Esophagus (tissue), 2 donors: ENCODE measurements around the gene KAT2A. TPM values are rescaled to one million over a fixed set of nuclear protein-coding genes. Genes with fewer than 3 reads are reported as not detected.

Experiments used
- H3K27ac ChIP-seq, 2 donors: one replicate each; pipeline ENCODE4 v1.5.1; 2013; ENCODE audit warnings: low read depth in 2 of 2, mild to moderate bottlenecking in 2 of 2, inconsistent platforms in 1 of 2, low read length in 1 of 2, moderate library complexity in 1 of 2
- H3K27me3 ChIP-seq, 2 donors: one replicate each; pipeline ENCODE4 v1.6.1; 2013; ENCODE audit warnings: low read length in 2 of 2, control low read depth in 1 of 2, mild to moderate bottlenecking in 1 of 2; ENCODE audit not compliant: insufficient read depth in 2 of 2, control insufficient read depth in 1 of 2
- H3K36me3 ChIP-seq, 2 donors: one replicate each; pipeline ENCODE4 v1.6.1; 2013; ENCODE audit warnings: low read length in 1 of 2; ENCODE audit not compliant: control insufficient read depth in 2 of 2, insufficient read depth in 2 of 2
- H3K4me1 ChIP-seq, 2 donors: one replicate each; pipeline ENCODE4 v1.6.1; 2013; ENCODE audit warnings: low read length in 1 of 2; ENCODE audit not compliant: control insufficient read depth in 2 of 2, insufficient read depth in 2 of 2
- H3K4me3 ChIP-seq, 2 donors: one replicate each; pipeline ENCODE4 v1.5.1; 2013; ENCODE audit warnings: low read length in 2 of 2, mild to moderate bottlenecking in 2 of 2, low read depth in 1 of 2, moderate library complexity in 1 of 2
- H3K9me3 ChIP-seq, 2 donors: one replicate each; pipeline ENCODE4 v1.6.1; 2013; ENCODE audit warnings: mild to moderate bottlenecking in 2 of 2, low read depth in 1 of 2, low read length in 1 of 2, moderate library complexity in 1 of 2; ENCODE audit not compliant: control insufficient read depth in 2 of 2, insufficient read depth in 1 of 2
- WGBS, 2 donors: extraction: QIAGEN DNeasy Blood & Tissue Kit; methylation state at CpG; one replicate each; pipeline ENCODE4 v1.1.7; 2013; 5-methylcytosine and 5-hydroxymethylcytosine counted together
- polyA plus RNA-seq, 2 donors: library from polyadenylated mRNA; stranded (reverse); fragments of 200-250 nt; gene quantifications; one replicate each; pipeline ENCODE4 v1.2.3, GENCODE V29; 2013
- donor health status: healthy with polysubstance abuse.
- donor health status: Bipolar disorder and iron deficiency.

KAT2A gene
- polyA plus RNA-seq, 2 donors = 34.2 to 86.6 TPM

DNA sequence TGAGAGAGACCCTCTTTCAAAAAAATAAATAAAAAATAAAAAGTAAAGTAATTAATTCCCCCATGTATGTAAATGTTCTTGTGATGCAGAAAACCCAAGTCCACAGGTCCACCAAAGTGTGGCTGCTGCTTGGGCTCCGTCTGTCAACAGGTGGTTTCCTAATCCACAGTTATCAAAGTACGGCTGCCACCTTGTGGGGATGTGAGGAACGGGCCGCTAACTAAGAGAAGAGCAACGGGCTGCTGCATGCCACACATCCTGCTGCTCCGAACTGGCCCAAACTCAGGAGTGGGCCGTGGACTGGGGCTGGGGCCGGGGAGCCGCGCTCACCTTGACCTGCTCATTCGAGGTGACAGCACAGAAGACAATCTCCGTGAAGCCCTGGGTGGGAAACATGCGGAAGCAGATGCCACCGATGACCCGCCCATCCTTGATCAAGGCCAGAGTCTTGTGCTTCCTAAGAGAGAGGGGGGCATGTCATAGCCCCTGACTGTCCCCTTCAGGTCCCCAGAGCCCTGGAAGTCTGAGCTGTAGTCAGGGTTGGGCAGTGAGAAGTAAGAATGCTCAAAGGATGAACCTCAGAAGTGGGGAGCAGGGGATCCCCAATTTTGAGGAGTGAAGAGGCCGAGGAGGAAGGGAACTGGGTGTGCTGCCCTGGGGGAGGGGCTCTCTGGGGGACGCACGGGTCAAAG lies 4.3 kb downstream of the KAT2A start:
- no peaks in the 10 kb centered on the region for H3K27me3 ChIP-seq
- H3K27ac ChIP-seq = no peak overlapping the region
- no peaks in the 10 kb centered on the region for H3K9me3 ChIP-seq
- H3K4me1 ChIP-seq = peaks cover 5 to 6% of the 10 kb centered on the region in 2 donors
- 29 to 31% methylated on average over 18 of the region's 18 CpGs for WGBS, 2 donors
- no peak overlapping the region for H3K4me3 ChIP-seq
- peaks cover 3 to 29% of the 10 kb centered on the region in 2 donors for H3K36me3 ChIP-seq

DNA sequence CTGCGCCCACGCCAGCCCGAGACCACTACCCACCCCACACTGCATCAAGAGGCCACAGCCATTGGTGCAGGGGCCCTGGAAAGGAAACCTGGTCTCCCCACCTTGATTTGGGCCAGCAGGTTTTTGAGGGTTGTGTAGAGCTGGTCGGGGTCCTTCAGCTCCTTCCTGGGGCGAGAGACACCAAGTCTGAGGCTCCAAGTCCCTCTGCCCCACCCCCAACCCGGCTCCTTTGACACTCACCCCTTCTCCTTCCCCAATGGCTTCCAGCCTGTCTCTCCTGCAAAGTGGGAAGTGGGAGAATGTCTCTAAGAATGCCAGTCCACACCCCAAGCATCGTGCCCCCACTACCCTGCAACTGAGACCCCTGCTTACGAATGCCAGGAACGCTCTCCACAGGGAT lies 7.0 kb downstream of the KAT2A start:
- H3K4me1 ChIP-seq = peaks cover 4 to 14% of the 10 kb centered on the region in 2 donors
- no peaks in the 10 kb centered on the region for H3K27me3 ChIP-seq
- peaks cover 3 to 29% of the 10 kb centered on the region in 2 donors for H3K36me3 ChIP-seq
- WGBS, 2 donors = 85 to 96% methylated on average over 8 to 9 of the region's 9 CpGs
- H3K9me3 ChIP-seq = no peaks in the 10 kb centered on the region
- no peak overlapping the region for H3K27ac ChIP-seq
- no peak overlapping the region for H3K4me3 ChIP-seq

DNA sequence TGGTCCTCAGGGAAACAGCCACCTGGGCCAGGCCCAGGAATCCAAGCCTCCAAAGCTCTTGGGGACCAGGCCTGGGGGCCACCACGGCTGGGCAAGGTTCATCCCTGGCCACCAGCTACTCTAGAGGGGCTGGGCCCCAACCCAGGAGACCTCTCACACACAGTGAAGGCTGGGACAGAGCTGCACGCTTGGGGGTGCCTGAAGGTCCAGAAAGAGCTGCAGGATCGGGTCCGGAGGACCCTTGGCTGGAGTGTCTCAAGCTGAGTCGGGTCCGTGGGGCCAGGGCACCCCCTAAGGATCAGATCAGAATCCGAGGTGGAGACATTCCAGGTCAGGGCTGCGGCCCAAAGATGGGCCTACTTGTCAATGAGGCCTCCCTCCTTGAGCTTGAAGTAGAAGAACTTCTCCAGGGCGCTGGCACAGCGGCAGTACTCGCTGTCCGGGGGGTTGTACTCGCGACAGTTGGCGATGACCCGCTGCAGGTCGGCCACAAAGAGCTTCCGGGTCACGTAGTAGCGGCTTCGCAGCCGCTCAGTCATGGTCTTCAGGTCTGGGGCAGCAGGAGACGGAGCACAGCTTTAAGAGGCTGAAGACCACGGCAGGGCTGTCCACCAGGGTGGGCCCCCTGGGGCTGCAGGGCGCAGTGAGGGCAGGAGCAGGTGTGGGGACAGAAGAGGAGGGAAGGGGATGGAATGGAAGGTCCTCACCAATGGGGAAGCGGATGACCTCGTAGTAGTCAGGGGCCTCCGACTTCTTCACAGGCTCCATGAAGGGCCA lies 7.7 kb downstream of the KAT2A start:
- Histone ChIP-seq H3K4me1 (peaks cover 4 to 14% of the 10 kb centered on the region in 2 donors), H3K9me3 (no peaks in the 10 kb centered on the region), H3K36me3 (peaks cover 3 to 28% of the 10 kb centered on the region in 2 donors), H3K27ac (peak overlapping the region; percentile 93 to 97), H3K27me3 (no peaks in the 10 kb centered on the region), H3K4me3 (no peak overlapping the region)
- 87 to 88% methylated on average over 28 of the region's 28 CpGs for WGBS, 2 donors

DNA sequence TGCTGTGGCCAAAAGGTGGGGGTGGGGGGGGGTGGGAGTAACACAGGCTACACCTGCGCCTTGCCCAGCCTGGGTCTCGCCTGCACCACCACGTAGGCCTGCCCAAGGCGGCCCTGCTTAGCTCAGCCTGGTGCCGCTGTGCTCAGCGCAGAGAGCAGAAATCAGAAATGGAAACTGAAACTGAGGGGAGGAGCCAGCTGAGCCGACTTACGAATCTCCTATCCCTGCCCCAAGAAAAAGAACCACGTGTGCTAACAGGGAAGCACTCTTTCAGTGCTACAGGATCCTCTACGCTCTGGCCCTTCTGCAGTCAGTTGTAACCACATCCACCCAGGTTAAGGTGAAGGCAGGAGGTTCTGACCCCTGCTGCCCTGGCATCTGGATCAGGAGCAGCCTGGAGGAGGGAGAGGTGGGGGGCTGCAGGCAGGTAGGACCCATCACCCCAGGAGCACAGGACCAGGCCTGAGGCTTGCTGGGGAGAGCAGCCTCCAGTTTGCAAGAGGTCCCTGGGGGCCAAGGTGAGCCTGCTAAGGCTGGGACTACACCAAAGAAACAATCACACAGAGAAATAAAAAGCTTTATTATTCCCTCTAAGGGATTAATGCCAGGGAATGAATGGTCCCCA lies 8.5 kb downstream of the KAT2A start, which contains the start of gene DHX58:
DHX58 (minus strand) TSS at position 163 of the 625 bp plus-strand sequence. CDS start 822 bp downstream, outside the sequence.
- WGBS, 2 donors = 0 to 1% methylated on average over 10 of the region's 10 CpGs
- H3K36me3 ChIP-seq = peaks cover 0 to 27% of the 10 kb centered on the region in 2 donors

DNA sequence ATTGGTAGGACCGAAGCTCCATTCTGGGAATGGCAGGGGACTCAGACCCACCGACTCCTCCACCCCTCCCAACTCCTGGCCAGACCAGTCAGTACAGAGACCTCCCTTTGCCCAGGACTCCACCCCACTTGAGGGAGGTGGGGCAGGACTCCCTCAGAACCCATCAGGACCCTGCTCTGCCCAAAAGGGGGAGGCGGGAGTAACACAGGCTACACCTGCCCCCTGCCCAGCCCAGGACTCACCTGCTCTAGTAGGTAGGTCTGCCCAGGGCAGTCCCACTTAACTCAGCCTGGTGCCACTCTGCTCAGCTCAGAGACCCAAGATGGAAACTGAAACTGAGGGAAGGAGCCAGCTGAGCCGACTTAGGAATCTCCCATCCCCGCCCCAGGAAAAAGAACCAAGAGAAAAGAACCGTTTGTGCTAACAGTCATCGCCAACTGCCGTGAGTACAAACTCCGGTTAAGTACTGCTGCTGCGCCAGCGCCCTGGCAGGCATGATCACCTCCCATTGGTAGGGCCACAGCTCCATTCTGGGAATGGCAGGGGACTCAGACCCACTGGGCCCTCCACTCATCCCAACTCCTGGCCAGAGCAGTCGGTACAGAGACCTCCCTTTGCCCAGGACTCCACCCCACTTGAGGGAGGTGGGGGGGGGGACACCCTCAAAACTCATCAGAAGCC lies 9.2 kb downstream of the KAT2A start:
- H3K36me3 ChIP-seq = peaks cover 0 to 20% of the 10 kb centered on the region in 2 donors
- H3K9me3 ChIP-seq = no peaks in the 10 kb centered on the region

More for the DNA sequence above, 8.5 kb downstream of the KAT2A start, which contains the start of gene DHX58:
- Histone ChIP-seq H3K4me3 (peak within 1 kb of the TSS; percentile 58 to 78), H3K27ac (peak within 1 kb of the TSS; percentile 93 to 97), H3K9me3 (no peaks in the 10 kb centered on the region), H3K4me1 (peaks cover 4 to 21% of the 10 kb centered on the region in 2 donors), H3K27me3 (no peaks in the 10 kb centered on the region)

DNA sequence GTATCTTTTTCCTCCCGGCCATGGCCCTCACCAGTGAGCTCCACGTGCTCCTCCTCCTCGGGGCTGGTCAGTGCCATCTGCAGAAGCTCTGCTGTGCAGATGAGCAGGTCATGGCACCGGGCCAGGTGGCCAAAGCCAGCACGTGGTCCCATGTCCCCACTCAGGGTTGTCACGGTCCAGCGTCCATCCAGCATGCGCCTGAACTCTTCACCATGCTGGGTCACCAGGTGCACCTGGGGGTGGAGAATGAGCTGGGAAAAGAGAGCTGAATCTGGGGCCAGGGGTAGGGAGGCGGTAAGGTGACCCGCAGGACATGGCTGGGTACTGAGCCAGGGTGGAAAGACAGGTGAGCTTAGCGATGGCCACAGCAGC lies 9.9 kb downstream of the KAT2A start:
- WGBS, 2 donors = 87 to 88% methylated on average over 11 of the region's 11 CpGs
- Histone ChIP-seq H3K27me3 (no peaks in the 10 kb centered on the region), H3K36me3 (peaks cover 0 to 19% of the 10 kb centered on the region in 2 donors), H3K4me1 (peaks cover 4 to 24% of the 10 kb centered on the region in 2 donors), H3K27ac (peak overlapping the region; percentile 93 to 97), H3K4me3 (no peak overlapping the region), H3K9me3 (no peaks in the 10 kb centered on the region)

More for the DNA sequence above, 9.2 kb downstream of the KAT2A start:
- WGBS, 2 donors = 5 to 12% methylated on average over 12 of the region's 12 CpGs
- Histone ChIP-seq H3K4me3 (peak overlapping the region; percentile 58 to 78), H3K27ac (peak overlapping the region; percentile 93 to 97), H3K27me3 (no peaks in the 10 kb centered on the region), H3K4me1 (peaks cover 4 to 24% of the 10 kb centered on the region in 2 donors)

DNA sequence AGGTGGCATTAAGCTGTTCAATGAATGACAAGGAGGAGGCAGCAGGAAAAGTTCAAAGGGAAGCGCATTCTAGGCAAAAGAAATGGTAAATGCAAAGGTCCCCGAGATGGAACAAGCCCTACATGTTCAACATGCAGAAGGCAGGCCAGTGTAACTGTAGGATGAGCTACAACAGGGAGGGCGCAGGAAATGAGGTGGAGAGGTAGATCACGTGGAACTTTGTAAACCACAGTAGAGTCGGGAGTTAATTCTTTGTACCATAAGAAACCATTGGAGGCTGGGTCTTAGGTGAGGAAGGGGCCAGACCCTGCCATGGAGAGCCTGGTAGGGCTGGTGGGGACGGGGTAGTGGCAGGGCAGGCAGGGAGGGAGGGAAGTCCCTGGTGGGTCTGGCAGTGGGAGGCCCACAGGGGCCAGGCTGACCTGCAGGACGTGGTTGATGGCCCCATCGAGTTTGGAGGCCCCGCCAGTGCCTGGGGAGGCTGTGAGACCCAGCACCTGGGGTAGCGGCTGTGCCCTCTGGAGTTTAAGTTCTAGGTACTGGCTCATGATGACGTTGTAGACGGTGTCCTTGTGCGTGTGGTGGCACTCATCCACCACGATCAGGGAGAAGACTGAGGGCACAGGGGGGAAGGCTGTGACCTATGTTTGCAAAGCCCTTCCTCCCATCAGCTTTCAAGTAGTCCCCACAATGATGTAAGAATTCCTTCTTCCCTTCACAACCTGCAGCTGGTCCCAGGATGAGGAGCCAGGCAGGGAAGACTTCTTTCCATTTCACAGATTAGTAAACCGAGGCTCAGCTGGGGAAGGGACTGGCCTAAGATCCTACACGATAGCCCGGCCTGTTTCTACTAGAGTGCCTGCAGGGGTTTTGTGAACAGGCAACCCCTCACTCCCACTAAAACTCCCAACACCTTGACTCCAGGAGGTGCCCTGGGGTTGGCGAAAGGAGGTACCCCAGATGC lies 10.6 kb downstream of the KAT2A start:
- WGBS, 2 donors = 89 to 91% methylated on average over 18 of the region's 18 CpGs
- no peak overlapping the region for H3K27ac ChIP-seq
- no peaks in the 10 kb centered on the region for H3K27me3 ChIP-seq
- H3K36me3 ChIP-seq = peaks cover 0 to 15% of the 10 kb centered on the region in 2 donors
- peaks cover 4 to 24% of the 10 kb centered on the region in 2 donors for H3K4me1 ChIP-seq
- H3K9me3 ChIP-seq = no peaks in the 10 kb centered on the region
- no peak overlapping the region for H3K4me3 ChIP-seq

DNA sequence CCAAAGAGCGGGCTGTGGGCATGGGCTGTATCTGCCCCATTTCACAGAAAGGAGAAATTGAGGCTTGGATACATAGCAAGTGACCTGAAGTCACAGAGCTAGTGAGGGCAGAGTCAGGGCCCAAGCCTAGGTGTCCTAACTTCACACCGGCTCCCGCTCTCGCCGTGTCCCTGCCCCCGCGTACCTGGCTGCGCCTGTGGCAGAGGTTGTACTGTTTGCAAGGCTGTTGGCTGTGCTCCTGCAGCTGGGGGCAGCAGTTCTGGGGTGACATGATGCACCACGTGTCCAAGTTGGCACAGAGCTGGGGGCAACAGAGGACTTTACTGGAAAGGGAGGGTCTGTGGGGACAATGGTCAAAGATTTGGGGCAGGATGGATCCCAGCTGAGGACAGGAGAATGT lies 12.1 kb downstream of the KAT2A start:
- peaks cover 4 to 24% of the 10 kb centered on the region in 2 donors for H3K4me1 ChIP-seq
- 94 to 95% methylated on average over 8 to 9 of the region's 9 CpGs for WGBS, 2 donors
- H3K9me3 ChIP-seq = no peaks in the 10 kb centered on the region
- no peak overlapping the region for H3K4me3 ChIP-seq
- peaks cover 0 to 10% of the 10 kb centered on the region in 2 donors for H3K36me3 ChIP-seq
- H3K27ac ChIP-seq = no peak overlapping the region
- H3K27me3 ChIP-seq = no peaks in the 10 kb centered on the region
